Measurements from ENCODE around the gene ATF2. TPM values are rescaled to one million over a fixed set of nuclear protein-coding genes. Genes with fewer than 3 reads are reported as not detected.
"Not testable (repeated sequence)": the region's sequence is repeated elsewhere in the genome, so short reads cannot be mapped to it uniquely, and the experiment has no call there.

ATF2 gene
- total RNA-seq, 1 experiment from 2014 or later = 30.2 TPM

GRCh38 chr2:175123254-175123653 lies 44.7 kb downstream of the ATF2 start:
- DNase-seq (ENCODE audit: low read depth, low spot score) = no peak
- in situ Hi-C loops (cut with HindIII; ENCODE audit: low pct_unique_long_range_greater_than_20kb, low sequenced_read_pairs) = no loop called here

GRCh38 chr2:175111200-175111657 lies 56.8 kb downstream of the ATF2 start:
- in situ Hi-C loops (cut with HindIII; ENCODE audit: low pct_unique_long_range_greater_than_20kb, low sequenced_read_pairs) = no loop called here

GRCh38 chr2:175108091-175108490 lies 59.9 kb downstream of the ATF2 start:
- in situ Hi-C loops (cut with HindIII; ENCODE audit: low pct_unique_long_range_greater_than_20kb, low sequenced_read_pairs); DNase-seq (ENCODE audit: low read depth, low spot score): not testable (repeated sequence)

More at GRCh38 chr2:175111200-175111657, 56.8 kb downstream of the ATF2 start:
- DNase-seq (ENCODE audit: low read depth, low spot score) = peak; percentile 66

- DNase-seq (ENCODE audit: low read depth, low spot score) = no peak
- in situ Hi-C loops (cut with HindIII; ENCODE audit: low pct_unique_long_range_greater_than_20kb, low sequenced_read_pairs) = no loop called here
Observed at GRCh38 chr2:175107146-175107545, 60.9 kb downstream of the ATF2 start.

GRCh38 chr2:175103191-175103590 lies 64.8 kb downstream of the ATF2 start:
- DNase-seq (ENCODE audit: low read depth, low spot score) = no peak
- in situ Hi-C loops (cut with HindIII; ENCODE audit: low pct_unique_long_range_greater_than_20kb, low sequenced_read_pairs) = no loop called here

GRCh38 chr2:175101514-175101913 lies 66.5 kb downstream of the ATF2 start:
- in situ Hi-C loops (cut with HindIII; ENCODE audit: low pct_unique_long_range_greater_than_20kb, low sequenced_read_pairs) = no loop called here
- no peak for DNase-seq (ENCODE audit: low read depth, low spot score)

- in situ Hi-C loops (cut with HindIII; ENCODE audit: low pct_unique_long_range_greater_than_20kb, low sequenced_read_pairs) = no loop called here
- no peak for DNase-seq (ENCODE audit: low read depth, low spot score)
Observed at GRCh38 chr2:175097297-175097696, 70.7 kb downstream of the ATF2 start.

GRCh38 chr2:175084117-175084516 lies 83.9 kb downstream of the ATF2 start:
- DNase-seq (ENCODE audit: low read depth, low spot score); in situ Hi-C loops (cut with HindIII; ENCODE audit: low pct_unique_long_range_greater_than_20kb, low sequenced_read_pairs): not testable (repeated sequence)

GRCh38 chr2:175080479-175080878 lies 87.5 kb downstream of the ATF2 start:
- in situ Hi-C loops (cut with HindIII; ENCODE audit: low pct_unique_long_range_greater_than_20kb, low sequenced_read_pairs) = no loop called here

GRCh38 chr2:175076272-175076671 lies 91.7 kb downstream of the ATF2 start:
- in situ Hi-C loops (cut with HindIII; ENCODE audit: low pct_unique_long_range_greater_than_20kb, low sequenced_read_pairs) = no loop called here
- no peak for DNase-seq (ENCODE audit: low read depth, low spot score)

More at GRCh38 chr2:175080479-175080878, 87.5 kb downstream of the ATF2 start:
- DNase-seq (ENCODE audit: low read depth, low spot score) = peak; percentile 17

GRCh38 chr2:175074478-175074877 lies 93.5 kb downstream of the ATF2 start:
- DNase-seq (ENCODE audit: low read depth, low spot score) = no peak
- in situ Hi-C loops (cut with HindIII; ENCODE audit: low pct_unique_long_range_greater_than_20kb, low sequenced_read_pairs) = no loop called here

GRCh38 chr2:175068534-175068933 lies 99.5 kb downstream of the ATF2 start:
- in situ Hi-C loops (cut with HindIII; ENCODE audit: low pct_unique_long_range_greater_than_20kb, low sequenced_read_pairs) = no loop called here
- no peak for DNase-seq (ENCODE audit: low read depth, low spot score)

GRCh38 chr2:175066411-175066810 lies 101.6 kb downstream of the ATF2 start:
- in situ Hi-C loops (cut with HindIII; ENCODE audit: low pct_unique_long_range_greater_than_20kb, low sequenced_read_pairs) = no loop called here
- no peak for DNase-seq (ENCODE audit: low read depth, low spot score)

GRCh38 chr2:175064797-175065196 lies 103.2 kb downstream of the ATF2 start:
- no peak for DNase-seq (ENCODE audit: low read depth, low spot score)
- in situ Hi-C loops (cut with HindIII; ENCODE audit: low pct_unique_long_range_greater_than_20kb, low sequenced_read_pairs) = no loop called here

GRCh38 chr2:175063741-175064140 lies 104.3 kb downstream of the ATF2 start:
- in situ Hi-C loops (cut with HindIII; ENCODE audit: low pct_unique_long_range_greater_than_20kb, low sequenced_read_pairs) = no loop called here
- DNase-seq (ENCODE audit: low read depth, low spot score) = no peak

GRCh38 chr2:175062787-175063585 lies 105.0 kb downstream of the ATF2 start:
- in situ Hi-C loops (cut with HindIII; ENCODE audit: low pct_unique_long_range_greater_than_20kb, low sequenced_read_pairs) = no loop called here
- DNase-seq (ENCODE audit: low read depth, low spot score) = no peak

- in situ Hi-C loops (cut with HindIII; ENCODE audit: low pct_unique_long_range_greater_than_20kb, low sequenced_read_pairs) = no loop called here
- DNase-seq (ENCODE audit: low read depth, low spot score) = no peak
Observed at GRCh38 chr2:175057078-175057685, 110.8 kb downstream of the ATF2 start.

GRCh38 chr2:175055993-175056392 lies 112.0 kb downstream of the ATF2 start:
- in situ Hi-C loops (cut with HindIII; ENCODE audit: low pct_unique_long_range_greater_than_20kb, low sequenced_read_pairs) = no loop called here
- DNase-seq (ENCODE audit: low read depth, low spot score) = no peak

GRCh38 chr2:175054340-175054739 lies 113.7 kb downstream of the ATF2 start:
- DNase-seq (ENCODE audit: low read depth, low spot score) = no peak
- in situ Hi-C loops (cut with HindIII; ENCODE audit: low pct_unique_long_range_greater_than_20kb, low sequenced_read_pairs) = no loop called here

Measured in SK-MEL-5 (cell line).